ENCODE results near the gene GLB1L. TPM values are rescaled to one million over a fixed set of nuclear protein-coding genes. Genes with fewer than 3 reads are reported as not detected.

The GLB1L gene
- total RNA-seq, 2 donors from 2014 or later: 9.1 to 13.7 TPM

DNA sequence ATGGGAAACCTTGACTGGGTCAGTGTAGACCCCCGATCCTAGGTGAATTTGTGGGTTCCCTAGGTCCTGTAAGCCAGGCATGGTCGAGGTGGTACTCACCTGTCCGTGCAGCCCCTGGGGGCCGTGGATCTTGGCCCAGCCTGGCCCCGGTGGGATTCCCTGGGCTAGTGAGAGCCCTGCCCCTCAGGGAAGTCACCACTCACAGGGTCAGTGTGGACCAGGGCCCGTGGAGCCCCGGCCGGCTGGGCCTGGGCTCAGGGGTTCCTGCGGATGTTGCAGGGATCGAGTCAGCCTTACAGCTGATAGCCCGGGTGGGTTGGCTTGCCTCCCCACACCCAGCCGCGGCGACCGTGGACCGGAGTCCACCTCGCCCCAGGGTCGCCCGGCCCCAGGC lies 16.3 kb downstream of the GLB1L start:
- TF ChIP-seq, protein P1, sequence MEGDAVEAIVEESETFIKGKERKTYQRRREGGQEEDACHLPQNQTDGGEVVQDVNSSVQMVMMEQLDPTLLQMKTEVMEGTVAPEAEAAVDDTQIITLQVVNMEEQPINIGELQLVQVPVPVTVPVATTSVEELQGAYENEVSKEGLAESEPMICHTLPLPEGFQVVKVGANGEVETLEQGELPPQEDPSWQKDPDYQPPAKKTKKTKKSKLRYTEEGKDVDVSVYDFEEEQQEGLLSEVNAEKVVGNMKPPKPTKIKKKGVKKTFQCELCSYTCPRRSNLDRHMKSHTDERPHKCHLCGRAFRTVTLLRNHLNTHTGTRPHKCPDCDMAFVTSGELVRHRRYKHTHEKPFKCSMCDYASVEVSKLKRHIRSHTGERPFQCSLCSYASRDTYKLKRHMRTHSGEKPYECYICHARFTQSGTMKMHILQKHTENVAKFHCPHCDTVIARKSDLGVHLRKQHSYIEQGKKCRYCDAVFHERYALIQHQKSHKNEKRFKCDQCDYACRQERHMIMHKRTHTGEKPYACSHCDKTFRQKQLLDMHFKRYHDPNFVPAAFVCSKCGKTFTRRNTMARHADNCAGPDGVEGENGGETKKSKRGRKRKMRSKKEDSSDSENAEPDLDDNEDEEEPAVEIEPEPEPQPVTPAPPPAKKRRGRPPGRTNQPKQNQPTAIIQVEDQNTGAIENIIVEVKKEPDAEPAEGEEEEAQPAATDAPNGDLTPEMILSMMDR (IDR thresholded peaks at IDR 0.05): no peak
- Histone ChIP-seq H3K4me1 (ENCODE audit: control insufficient read depth in 1 of 2, low read depth in 2 of 2) (peaks cover 13 to 32% of the 10 kb centered on the region in 2 donors), H3K27me3 (replicated peaks; ENCODE audit: insufficient read depth) (no peaks in the 10 kb centered on the region), H3K27ac (peak overlapping the region; percentile 93 to 96), H3K4me3 (peak overlapping the region; percentile 91), H3K9me3 (no peaks in the 10 kb centered on the region), H3K36me3 (peaks cover 38% of the 10 kb centered on the region)
- DNase-seq (ENCODE audit: low spot score) (no peak), ATAC-seq (ENCODE audit: insufficient number of reproducible peaks, low FRiP score, low read depth) (peak; percentile 4)

DNA sequence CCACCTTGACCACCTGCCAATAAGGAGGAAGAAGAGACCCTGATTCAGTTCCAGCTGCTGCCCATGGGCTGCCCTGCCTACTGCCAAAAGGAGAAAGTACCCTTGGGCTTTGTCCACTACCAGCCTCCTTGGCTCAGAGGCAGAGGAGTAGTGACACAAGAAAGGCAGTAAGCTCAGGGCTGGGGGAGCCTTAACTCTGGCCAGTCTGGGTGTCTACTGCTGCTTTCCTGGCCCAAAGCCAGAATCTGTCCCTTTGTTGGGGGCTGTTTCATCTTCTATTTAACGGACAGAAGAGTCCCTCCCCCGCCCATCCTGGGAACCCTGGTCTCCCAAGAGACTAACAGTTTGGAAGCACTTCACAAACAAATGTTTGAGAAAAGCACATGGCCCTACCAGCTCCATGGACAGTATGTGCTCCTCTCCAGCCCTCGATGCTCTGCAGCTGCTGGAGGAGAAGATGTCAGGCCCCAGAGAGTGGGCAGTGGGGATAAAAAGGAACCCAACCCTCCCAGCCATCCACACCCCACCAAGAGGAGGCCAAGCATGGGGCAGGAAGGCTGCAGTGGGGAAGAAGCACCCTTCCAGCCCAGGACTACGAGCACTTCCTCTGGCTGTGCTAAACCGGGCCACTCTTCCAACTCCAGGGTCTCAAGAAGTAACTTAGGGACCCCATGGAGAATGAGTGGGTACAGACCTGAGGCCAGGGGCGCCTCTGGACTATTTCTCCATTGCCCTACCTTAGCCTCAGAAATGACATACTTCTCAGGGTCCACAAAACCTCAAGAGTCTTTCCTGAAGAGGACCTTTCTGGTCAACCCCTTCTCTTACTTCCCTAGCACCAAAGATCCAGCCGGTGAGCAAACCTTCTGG lies 17.0 kb downstream of the GLB1L start:
- TF ChIP-seq, protein P1 (IDR thresholded peaks at IDR 0.05): no peak
- no peak for ATAC-seq (ENCODE audit: insufficient number of reproducible peaks, low FRiP score, low read depth)
- peaks cover 38% of the 10 kb centered on the region for H3K36me3 ChIP-seq

DNA sequence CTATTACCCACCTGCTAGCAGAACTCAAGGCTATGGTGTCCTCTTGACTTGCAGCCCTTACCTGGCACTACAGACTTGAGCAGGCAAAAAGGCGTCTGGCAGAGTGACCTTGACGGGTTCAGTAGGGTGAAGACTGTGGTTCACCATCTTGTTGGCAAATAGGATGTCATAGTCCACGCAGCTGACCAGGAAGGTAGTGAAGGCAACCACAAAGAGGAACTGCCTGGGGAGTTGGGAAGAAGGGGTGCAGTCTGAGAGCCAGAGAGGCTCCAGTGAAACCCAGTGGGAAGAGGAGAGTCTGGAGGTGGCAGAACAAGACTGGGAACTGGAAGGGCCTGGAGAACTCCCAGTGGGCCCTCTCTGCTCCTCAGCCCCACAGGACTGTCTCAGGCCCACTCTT lies 19.9 kb downstream of the GLB1L start:
- Histone ChIP-seq H3K4me1 (ENCODE audit: control insufficient read depth in 1 of 2, low read depth in 2 of 2) (peaks cover 9 to 18% of the 10 kb centered on the region in 2 donors), H3K4me3 (no peak overlapping the region), H3K27ac (no peak overlapping the region), H3K9me3 (no peaks in the 10 kb centered on the region), H3K36me3 (peaks cover 57% of the 10 kb centered on the region), H3K27me3 (replicated peaks; ENCODE audit: insufficient read depth) (no peaks in the 10 kb centered on the region)
- ATAC-seq (ENCODE audit: insufficient number of reproducible peaks, low FRiP score, low read depth) (no peak), DNase-seq (ENCODE audit: low spot score) (no peak)
- TF ChIP-seq, protein P1 (IDR thresholded peaks at IDR 0.05): no peak

More for the DNA sequence above, 17.0 kb downstream of the GLB1L start:
- Histone ChIP-seq H3K4me1 (ENCODE audit: control insufficient read depth in 1 of 2, low read depth in 2 of 2) (peaks cover 13 to 32% of the 10 kb centered on the region in 2 donors), H3K4me3 (peak overlapping the region; percentile 91), H3K9me3 (no peaks in the 10 kb centered on the region), H3K27me3 (replicated peaks; ENCODE audit: insufficient read depth) (no peaks in the 10 kb centered on the region), H3K27ac (peak overlapping the region; percentile 93 to 96)
- no peak for DNase-seq (ENCODE audit: low spot score)

DNA sequence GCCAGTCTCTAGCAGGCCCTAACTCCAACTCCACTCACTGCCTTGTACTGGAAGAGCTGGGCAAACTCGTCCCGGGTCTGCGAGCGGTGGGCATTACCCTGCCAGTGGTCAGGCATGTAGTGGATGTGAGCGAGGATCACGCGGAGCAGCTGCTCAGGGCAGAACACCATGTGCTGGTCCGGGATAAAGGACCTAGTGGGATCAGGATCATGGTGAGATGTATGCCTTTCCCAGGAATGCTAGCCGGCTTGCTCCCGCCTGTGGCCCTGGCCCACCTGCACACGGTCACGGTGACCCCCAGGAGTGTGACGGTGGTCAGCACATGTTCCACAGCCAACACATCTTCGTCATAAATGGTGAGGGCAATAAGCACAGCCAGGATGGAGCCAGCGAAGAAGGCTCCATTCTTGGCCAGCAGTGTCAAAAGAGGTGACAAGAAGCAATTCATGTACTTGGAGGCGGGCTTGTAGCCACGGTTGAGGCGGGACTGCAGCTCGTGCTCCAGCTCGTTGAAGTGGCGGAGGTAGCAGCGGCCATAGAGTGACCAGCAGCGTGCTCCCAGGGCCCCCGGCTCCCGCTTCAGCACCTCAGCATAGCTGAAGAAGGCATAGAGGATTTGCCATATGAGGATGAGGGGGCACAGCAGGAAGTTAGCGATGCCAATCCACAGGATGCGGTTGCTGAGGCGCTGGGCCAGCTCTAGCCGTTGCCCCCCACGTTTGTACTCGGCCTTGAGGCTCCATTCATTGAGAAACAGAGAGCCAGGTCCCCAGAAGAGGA lies 21.2 kb downstream of the GLB1L start:
- Histone ChIP-seq H3K27ac (no peak overlapping the region), H3K4me3 (no peak overlapping the region), H3K4me1 (ENCODE audit: control insufficient read depth in 1 of 2, low read depth in 2 of 2) (peaks cover 17 to 27% of the 10 kb centered on the region in 2 donors), H3K27me3 (replicated peaks; ENCODE audit: insufficient read depth) (no peaks in the 10 kb centered on the region), H3K36me3 (peaks cover 65% of the 10 kb centered on the region), H3K9me3 (no peaks in the 10 kb centered on the region)
- no peak for DNase-seq (ENCODE audit: low spot score)
- ATAC-seq (ENCODE audit: insufficient number of reproducible peaks, low FRiP score, low read depth): no peak
- TF ChIP-seq, protein P1 (IDR thresholded peaks at IDR 0.05): no peak

DNA sequence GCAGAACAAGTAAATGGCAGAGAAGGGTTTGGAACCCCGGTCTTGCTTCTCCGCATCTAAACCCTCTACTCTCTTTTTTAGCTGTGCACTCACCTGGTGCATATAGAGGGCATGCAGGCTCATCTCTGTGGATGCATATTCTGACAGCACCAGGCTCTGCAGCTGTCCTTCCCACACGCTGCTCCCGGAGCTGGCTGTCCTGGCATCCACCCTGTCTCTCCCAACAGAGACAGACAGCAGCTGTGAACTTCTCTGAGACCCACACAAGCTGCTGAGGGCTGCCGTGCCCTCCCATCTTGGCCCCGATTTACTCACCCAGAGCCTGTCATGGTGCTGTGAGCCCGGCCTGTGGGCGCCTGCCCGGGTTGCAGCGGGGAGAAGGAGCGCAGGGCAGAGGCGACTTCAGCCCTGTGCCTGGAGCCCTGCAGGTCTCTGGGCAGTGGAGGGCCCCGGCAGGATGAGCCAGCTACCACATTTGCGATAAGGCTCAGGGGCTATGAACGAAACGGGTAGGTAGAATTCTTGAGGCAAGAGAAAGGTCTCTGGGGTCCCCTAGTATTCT lies 23.2 kb downstream of the GLB1L start:
- no peak overlapping the region for H3K27ac ChIP-seq
- no peaks in the 10 kb centered on the region for H3K9me3 ChIP-seq
- DNase-seq (ENCODE audit: low spot score): no peak
- no peak overlapping the region for H3K4me3 ChIP-seq
- H3K36me3 ChIP-seq: peaks cover 65% of the 10 kb centered on the region
- TF ChIP-seq, protein P1 (IDR thresholded peaks at IDR 0.05): no peak
- no peak for ATAC-seq (ENCODE audit: insufficient number of reproducible peaks, low FRiP score, low read depth)
- H3K4me1 ChIP-seq (ENCODE audit: control insufficient read depth in 1 of 2, low read depth in 2 of 2): peaks cover 15 to 28% of the 10 kb centered on the region in 2 donors
- H3K27me3 ChIP-seq (replicated peaks; ENCODE audit: insufficient read depth): no peaks in the 10 kb centered on the region

All from thoracic aorta (tissue), 2 donors.